ENCODE measurements around the gene FOXL3.

DNA sequence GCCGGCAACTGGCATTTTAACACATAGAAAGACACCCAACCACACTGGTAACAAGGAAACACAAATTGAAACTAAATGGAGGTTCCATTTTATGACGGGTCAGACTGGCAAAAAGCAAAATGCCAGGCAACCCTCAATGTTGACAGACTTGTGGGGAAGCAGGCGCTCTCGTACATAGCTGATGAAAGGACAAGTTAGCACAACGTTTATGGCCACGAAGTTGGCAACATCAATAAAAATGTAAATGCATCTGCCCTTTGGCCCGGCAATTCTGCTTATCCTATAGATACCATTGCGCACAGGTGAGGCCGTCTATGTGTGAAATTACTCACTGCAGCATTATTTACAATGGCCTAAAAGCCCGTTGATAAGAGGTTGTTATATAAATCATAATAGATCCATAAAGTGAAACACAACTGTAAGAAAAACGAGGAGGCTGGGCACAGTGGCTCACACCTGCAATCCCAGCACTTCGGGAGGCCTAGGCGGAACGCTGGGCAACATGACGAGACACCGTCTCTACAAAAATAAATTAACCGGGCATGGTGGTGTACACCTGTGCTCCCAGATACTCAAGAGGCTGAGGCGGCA is 39.8 kb downstream of the FOXL3 start:
- TF ChIP-seq, protein P1, sequence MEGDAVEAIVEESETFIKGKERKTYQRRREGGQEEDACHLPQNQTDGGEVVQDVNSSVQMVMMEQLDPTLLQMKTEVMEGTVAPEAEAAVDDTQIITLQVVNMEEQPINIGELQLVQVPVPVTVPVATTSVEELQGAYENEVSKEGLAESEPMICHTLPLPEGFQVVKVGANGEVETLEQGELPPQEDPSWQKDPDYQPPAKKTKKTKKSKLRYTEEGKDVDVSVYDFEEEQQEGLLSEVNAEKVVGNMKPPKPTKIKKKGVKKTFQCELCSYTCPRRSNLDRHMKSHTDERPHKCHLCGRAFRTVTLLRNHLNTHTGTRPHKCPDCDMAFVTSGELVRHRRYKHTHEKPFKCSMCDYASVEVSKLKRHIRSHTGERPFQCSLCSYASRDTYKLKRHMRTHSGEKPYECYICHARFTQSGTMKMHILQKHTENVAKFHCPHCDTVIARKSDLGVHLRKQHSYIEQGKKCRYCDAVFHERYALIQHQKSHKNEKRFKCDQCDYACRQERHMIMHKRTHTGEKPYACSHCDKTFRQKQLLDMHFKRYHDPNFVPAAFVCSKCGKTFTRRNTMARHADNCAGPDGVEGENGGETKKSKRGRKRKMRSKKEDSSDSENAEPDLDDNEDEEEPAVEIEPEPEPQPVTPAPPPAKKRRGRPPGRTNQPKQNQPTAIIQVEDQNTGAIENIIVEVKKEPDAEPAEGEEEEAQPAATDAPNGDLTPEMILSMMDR (conservative IDR thresholded peaks at IDR 0.05; ENCODE audit: low read depth in 2 of 2), result no peak
- TF ChIP-seq, protein P2, sequence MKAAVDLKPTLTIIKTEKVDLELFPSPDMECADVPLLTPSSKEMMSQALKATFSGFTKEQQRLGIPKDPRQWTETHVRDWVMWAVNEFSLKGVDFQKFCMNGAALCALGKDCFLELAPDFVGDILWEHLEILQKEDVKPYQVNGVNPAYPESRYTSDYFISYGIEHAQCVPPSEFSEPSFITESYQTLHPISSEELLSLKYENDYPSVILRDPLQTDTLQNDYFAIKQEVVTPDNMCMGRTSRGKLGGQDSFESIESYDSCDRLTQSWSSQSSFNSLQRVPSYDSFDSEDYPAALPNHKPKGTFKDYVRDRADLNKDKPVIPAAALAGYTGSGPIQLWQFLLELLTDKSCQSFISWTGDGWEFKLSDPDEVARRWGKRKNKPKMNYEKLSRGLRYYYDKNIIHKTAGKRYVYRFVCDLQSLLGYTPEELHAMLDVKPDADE (IDR thresholded peaks at IDR 0.05), result no peak
- no peak for TF ChIP-seq ZNF114 (CRISPR knock-in tag; IDR thresholded peaks at IDR 0.05)
- TF ChIP-seq EZH2 (IDR thresholded peaks at IDR 0.05; ENCODE audit: low read depth, unreplicated experiment), result no peak
- TF ChIP-seq, protein P3, sequence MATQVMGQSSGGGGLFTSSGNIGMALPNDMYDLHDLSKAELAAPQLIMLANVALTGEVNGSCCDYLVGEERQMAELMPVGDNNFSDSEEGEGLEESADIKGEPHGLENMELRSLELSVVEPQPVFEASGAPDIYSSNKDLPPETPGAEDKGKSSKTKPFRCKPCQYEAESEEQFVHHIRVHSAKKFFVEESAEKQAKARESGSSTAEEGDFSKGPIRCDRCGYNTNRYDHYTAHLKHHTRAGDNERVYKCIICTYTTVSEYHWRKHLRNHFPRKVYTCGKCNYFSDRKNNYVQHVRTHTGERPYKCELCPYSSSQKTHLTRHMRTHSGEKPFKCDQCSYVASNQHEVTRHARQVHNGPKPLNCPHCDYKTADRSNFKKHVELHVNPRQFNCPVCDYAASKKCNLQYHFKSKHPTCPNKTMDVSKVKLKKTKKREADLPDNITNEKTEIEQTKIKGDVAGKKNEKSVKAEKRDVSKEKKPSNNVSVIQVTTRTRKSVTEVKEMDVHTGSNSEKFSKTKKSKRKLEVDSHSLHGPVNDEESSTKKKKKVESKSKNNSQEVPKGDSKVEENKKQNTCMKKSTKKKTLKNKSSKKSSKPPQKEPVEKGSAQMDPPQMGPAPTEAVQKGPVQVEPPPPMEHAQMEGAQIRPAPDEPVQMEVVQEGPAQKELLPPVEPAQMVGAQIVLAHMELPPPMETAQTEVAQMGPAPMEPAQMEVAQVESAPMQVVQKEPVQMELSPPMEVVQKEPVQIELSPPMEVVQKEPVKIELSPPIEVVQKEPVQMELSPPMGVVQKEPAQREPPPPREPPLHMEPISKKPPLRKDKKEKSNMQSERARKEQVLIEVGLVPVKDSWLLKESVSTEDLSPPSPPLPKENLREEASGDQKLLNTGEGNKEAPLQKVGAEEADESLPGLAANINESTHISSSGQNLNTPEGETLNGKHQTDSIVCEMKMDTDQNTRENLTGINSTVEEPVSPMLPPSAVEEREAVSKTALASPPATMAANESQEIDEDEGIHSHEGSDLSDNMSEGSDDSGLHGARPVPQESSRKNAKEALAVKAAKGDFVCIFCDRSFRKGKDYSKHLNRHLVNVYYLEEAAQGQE (IDR thresholded peaks at IDR 0.05; ENCODE audit: unreplicated experiment), result no peak

All from GM23338 (cell line).